SK-N-SH treated with all-trans-retinoic acid at 6 μM for 48 hours (cell line): ENCODE measurements around the gene BACH2.

Source experiments
- ARNTL ChIP-seq: fragments of 450-650 bp; formaldehyde crosslinking; IDR thresholded peaks from 2 replicates; pipeline ENCODE4 v1.5.0; 2020; ENCODE audit warnings: low read depth, mild to moderate bottlenecking, moderate library complexity, borderline replicate concordance
- CREB5 ChIP-seq: fragments of 250-450 bp; sonication (Bioruptor Pico); IDR thresholded peaks from 2 replicates; pipeline ENCODE4 v1.5.1; 2020; ENCODE audit warnings: low read depth, mild to moderate bottlenecking, moderate library complexity
- ESRRG ChIP-seq: fragments of 250-450 bp; sonication (Bioruptor Pico); IDR thresholded peaks from 2 replicates; pipeline ENCODE4 v1.6.1; 2021; ENCODE audit warnings: mild to moderate bottlenecking
- OSR1 ChIP-seq: fragments of 250-450 bp; sonication (Bioruptor Pico); IDR thresholded peaks from 2 replicates; pipeline ENCODE4 v1.8.0; 2022; ENCODE audit warnings: moderate library complexity, mild to moderate bottlenecking, inconsistent platforms
- TCF4 ChIP-seq: fragments of 250-450 bp; sonication (Bioruptor Pico); IDR thresholded peaks from 2 replicates; pipeline ENCODE4 v1.8.0; 2021; ENCODE audit warnings: mild to moderate bottlenecking, moderate library complexity, borderline replicate concordance
- ZFP3 ChIP-seq: fragments of 250-450 bp; sonication (Bioruptor Pico); IDR thresholded peaks from 2 replicates; pipeline ENCODE4 v1.5.0; 2020; ENCODE audit warnings: mild to moderate bottlenecking, moderate library complexity
- ZNF565 ChIP-seq: fragments of 450-650 bp; formaldehyde crosslinking; conservative IDR thresholded peaks from 2 replicates; pipeline ENCODE4 v1.5.0; 2020; ENCODE audit warnings: low read depth, mild to moderate bottlenecking, moderate library complexity

GRCh38 chr6:90008189-90008907 lies 288.3 kb downstream of the BACH2 start:
- no peak for TF ChIP-seq ZFP3
- TF ChIP-seq TCF4 (CRISPR knock-in tag): no peak
- TF ChIP-seq CREB5 (CRISPR knock-in tag): no peak
- no peak for TF ChIP-seq ARNTL (CRISPR knock-in tag)
- TF ChIP-seq OSR1 (CRISPR knock-in tag): no peak
- TF ChIP-seq ESRRG (CRISPR knock-in tag): no peak
- TF ChIP-seq ZNF565 (CRISPR knock-in tag): no peak
